ENCODE measurements around the gene APLF. TPM values are rescaled to one million over a fixed set of nuclear protein-coding genes. Genes with fewer than 3 reads are reported as not detected.

Gene APLF
- total RNA-seq, 2 donors from 2014 or later = 4.9 to 5.8 TPM

DNA sequence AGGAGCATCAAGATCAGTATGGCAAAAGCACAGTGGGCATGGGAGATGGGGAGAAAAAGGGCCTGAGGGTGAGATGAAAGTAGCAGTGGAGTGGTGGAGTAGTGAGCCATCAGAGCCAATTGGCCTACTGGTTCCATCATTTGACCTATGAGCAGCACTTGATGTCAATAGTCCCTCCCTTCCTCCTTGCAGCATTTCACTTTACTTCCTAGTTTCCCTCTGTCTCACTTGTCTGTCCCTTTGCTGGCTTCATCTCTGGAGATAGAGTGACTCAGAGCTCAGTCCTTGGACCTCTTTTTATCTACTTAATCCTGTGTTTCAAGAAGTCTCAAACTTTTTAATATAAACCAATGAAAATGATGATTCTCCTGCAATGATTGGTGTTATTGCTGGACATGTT, 32.4 kb upstream of the APLF start:
- Histone ChIP-seq H3K27me3 (replicated peaks; ENCODE audit: insufficient read depth) (no peaks in the 10 kb centered on the region), H3K27ac (peak overlapping the region; percentile 59 to 83), H3K36me3 (no peaks in the 10 kb centered on the region), H3K4me3 (no peak overlapping the region), H3K9me3 (no peaks in the 10 kb centered on the region), H3K4me1 (ENCODE audit: control insufficient read depth in 1 of 2, low read depth in 2 of 2) (peaks cover 9 to 38% of the 10 kb centered on the region in 2 donors)
- TF ChIP-seq, protein P1, sequence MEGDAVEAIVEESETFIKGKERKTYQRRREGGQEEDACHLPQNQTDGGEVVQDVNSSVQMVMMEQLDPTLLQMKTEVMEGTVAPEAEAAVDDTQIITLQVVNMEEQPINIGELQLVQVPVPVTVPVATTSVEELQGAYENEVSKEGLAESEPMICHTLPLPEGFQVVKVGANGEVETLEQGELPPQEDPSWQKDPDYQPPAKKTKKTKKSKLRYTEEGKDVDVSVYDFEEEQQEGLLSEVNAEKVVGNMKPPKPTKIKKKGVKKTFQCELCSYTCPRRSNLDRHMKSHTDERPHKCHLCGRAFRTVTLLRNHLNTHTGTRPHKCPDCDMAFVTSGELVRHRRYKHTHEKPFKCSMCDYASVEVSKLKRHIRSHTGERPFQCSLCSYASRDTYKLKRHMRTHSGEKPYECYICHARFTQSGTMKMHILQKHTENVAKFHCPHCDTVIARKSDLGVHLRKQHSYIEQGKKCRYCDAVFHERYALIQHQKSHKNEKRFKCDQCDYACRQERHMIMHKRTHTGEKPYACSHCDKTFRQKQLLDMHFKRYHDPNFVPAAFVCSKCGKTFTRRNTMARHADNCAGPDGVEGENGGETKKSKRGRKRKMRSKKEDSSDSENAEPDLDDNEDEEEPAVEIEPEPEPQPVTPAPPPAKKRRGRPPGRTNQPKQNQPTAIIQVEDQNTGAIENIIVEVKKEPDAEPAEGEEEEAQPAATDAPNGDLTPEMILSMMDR (IDR thresholded peaks at IDR 0.05) = no peak
- ATAC-seq (ENCODE audit: insufficient number of reproducible peaks, low FRiP score, low read depth) (no peak), DNase-seq (ENCODE audit: low spot score) (no peak)

DNA sequence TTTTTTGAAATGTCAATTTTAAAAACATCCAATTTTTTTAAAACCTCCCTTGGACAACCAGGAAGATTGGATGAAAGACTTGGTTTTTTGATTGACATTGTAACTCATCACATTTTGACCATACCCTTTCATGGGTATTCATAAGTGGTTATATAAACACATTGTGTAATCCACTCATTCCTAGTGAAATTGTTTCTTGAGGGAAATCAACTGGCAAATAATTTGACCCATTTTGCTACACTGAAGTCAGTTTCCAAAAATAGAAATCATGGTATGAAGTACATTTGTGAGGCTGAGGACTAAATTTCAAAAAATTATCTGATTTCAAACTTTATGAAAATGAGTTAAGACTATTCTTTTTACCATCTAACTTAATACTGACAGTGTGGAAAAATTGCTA, 31.8 kb upstream of the APLF start:
- ATAC-seq (ENCODE audit: insufficient number of reproducible peaks, low FRiP score, low read depth) = peak; percentile 29
- no peaks in the 10 kb centered on the region for H3K9me3 ChIP-seq
- no peak for DNase-seq (ENCODE audit: low spot score)
- no peaks in the 10 kb centered on the region for H3K27me3 ChIP-seq (replicated peaks; ENCODE audit: insufficient read depth)
- TF ChIP-seq, protein P1 (IDR thresholded peaks at IDR 0.05) = no peak
- H3K4me3 ChIP-seq = no peak overlapping the region
- H3K4me1 ChIP-seq (ENCODE audit: control insufficient read depth in 1 of 2, low read depth in 2 of 2) = peaks cover 11 to 45% of the 10 kb centered on the region in 2 donors
- H3K36me3 ChIP-seq = no peaks in the 10 kb centered on the region
- peak overlapping the region; percentile 79 to 83 for H3K27ac ChIP-seq

DNA sequence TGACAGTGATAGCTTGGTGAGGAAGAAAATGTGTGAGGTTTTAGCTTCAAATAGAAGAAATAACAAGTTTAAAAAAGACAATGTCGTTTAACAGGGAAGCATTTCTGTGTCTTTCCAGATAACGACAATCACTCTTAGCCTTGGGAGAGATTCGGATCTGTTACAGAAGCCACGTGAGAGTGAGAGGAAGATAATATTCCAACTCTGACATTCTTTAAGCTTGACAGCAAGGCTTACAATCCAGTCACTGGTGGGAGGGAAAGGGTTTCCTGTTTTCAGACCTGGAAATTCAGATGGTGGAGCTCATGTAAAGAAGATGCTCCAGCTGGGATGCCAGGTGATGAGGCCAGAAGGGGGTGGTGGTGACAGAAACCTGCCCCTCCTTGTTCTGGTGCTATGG, 31.1 kb upstream of the APLF start:
- peaks cover 14 to 48% of the 10 kb centered on the region in 2 donors for H3K4me1 ChIP-seq (ENCODE audit: control insufficient read depth in 1 of 2, low read depth in 2 of 2)
- peak overlapping the region; percentile 79 to 83 for H3K27ac ChIP-seq
- H3K36me3 ChIP-seq = no peaks in the 10 kb centered on the region
- ATAC-seq (ENCODE audit: insufficient number of reproducible peaks, low FRiP score, low read depth) = no peak
- no peaks in the 10 kb centered on the region for H3K9me3 ChIP-seq
- TF ChIP-seq, protein P1 (IDR thresholded peaks at IDR 0.05) = no peak
- H3K4me3 ChIP-seq = no peak overlapping the region
- DNase-seq (ENCODE audit: low spot score) = no peak
- no peaks in the 10 kb centered on the region for H3K27me3 ChIP-seq (replicated peaks; ENCODE audit: insufficient read depth)

- H3K27ac ChIP-seq = no peak overlapping the region
- ATAC-seq (ENCODE audit: insufficient number of reproducible peaks, low FRiP score, low read depth) (no peak), DNase-seq (ENCODE audit: low spot score) (no peak)
- no peak overlapping the region for H3K4me3 ChIP-seq
- TF ChIP-seq, protein P1 (IDR thresholded peaks at IDR 0.05) = no peak
- H3K4me1 ChIP-seq (ENCODE audit: control insufficient read depth in 1 of 2, low read depth in 2 of 2) = peaks cover 17 to 46% of the 10 kb centered on the region in 2 donors
- H3K9me3 ChIP-seq = no peaks in the 10 kb centered on the region
- no peaks in the 10 kb centered on the region for H3K27me3 ChIP-seq (replicated peaks; ENCODE audit: insufficient read depth)
- no peaks in the 10 kb centered on the region for H3K36me3 ChIP-seq
Observed at GRCh38 chr2:68438455-68439303, 28.7 kb upstream of the APLF start.

GRCh38 chr2:68441179-68441993, 26.0 kb upstream of the APLF start:
- no peaks in the 10 kb centered on the region for H3K27me3 ChIP-seq (replicated peaks; ENCODE audit: insufficient read depth)
- H3K36me3 ChIP-seq = no peaks in the 10 kb centered on the region
- peak; percentile 66 for DNase-seq (ENCODE audit: low spot score)
- no peak overlapping the region for H3K4me3 ChIP-seq
- TF ChIP-seq, protein P1 (IDR thresholded peaks at IDR 0.05) = peak; percentile 89
- H3K9me3 ChIP-seq = no peaks in the 10 kb centered on the region
- H3K27ac ChIP-seq = peak overlapping the region; percentile 21 to 38
- peaks cover 8 to 29% of the 10 kb centered on the region in 2 donors for H3K4me1 ChIP-seq (ENCODE audit: control insufficient read depth in 1 of 2, low read depth in 2 of 2)
- ATAC-seq (ENCODE audit: insufficient number of reproducible peaks, low FRiP score, low read depth) = peak; percentile 85

Data from thoracic aorta (tissue), 2 donors.